Endodermal cell (in vitro differentiated cells): Measurements from ENCODE around the gene NOS1. TPM values are rescaled to one million over a fixed set of nuclear protein-coding genes. Genes with fewer than 3 reads are reported as not detected.

Source experiments
- DNase-seq: peaks from one replicate; pipeline ENCODE4 v3.0.0-alpha.2; 2017
- H3K27ac ChIP-seq: 2 replicates; pipeline ENCODE4 v1.5.1; 2013; ENCODE audit warnings: mild to moderate bottlenecking, low read depth, low read length, moderate library complexity
- H3K27me3 ChIP-seq: 2 replicates; pipeline ENCODE4 v1.6.1; 2013; ENCODE audit warnings: mild to moderate bottlenecking, low read length, moderate library complexity; ENCODE audit not compliant: insufficient read depth, control insufficient read depth, poor library complexity, severe bottlenecking
- H3K36me3 ChIP-seq: 2 replicates; pipeline ENCODE4 v1.7.0; 2013; ENCODE audit warnings: mild to moderate bottlenecking, low read length, moderate library complexity; ENCODE audit not compliant: control insufficient read depth, insufficient read depth
- H3K4me1 ChIP-seq: one replicate; pipeline ENCODE4 v1.7.0; 2013; ENCODE audit warnings: low read length; ENCODE audit not compliant: control insufficient read depth, insufficient read depth
- H3K4me3 ChIP-seq: 2 replicates; pipeline ENCODE4 v1.5.1; 2013; ENCODE audit warnings: mild to moderate bottlenecking, low read length, moderate library complexity
- H3K9ac ChIP-seq: 2 replicates; pipeline ENCODE4 v1.6.1; 2013; ENCODE audit warnings: mild to moderate bottlenecking, low read length, moderate library complexity; ENCODE audit not compliant: poor library complexity, severe bottlenecking; ENCODE audit errors: extremely low read depth
- H3K9me3 ChIP-seq: 2 replicates; pipeline ENCODE4 v1.6.1; 2013; ENCODE audit warnings: mild to moderate bottlenecking, low read length, moderate library complexity; ENCODE audit not compliant: control insufficient read depth
- H3K27ac Mint-ChIP-seq: 2 replicates; pipeline ENCODE4 v1.8.0; 2020; ENCODE audit warnings: mixed read lengths
- H3K27me3 Mint-ChIP-seq: 2 replicates; pipeline ENCODE4 v1.8.0; 2021; ENCODE audit warnings: mild to moderate bottlenecking, mixed read lengths; ENCODE audit not compliant: insufficient read depth
- H3K36me3 Mint-ChIP-seq: 2 replicates; pipeline ENCODE4 v1.8.0; 2020; ENCODE audit warnings: low read depth, mixed read lengths
- H3K4me1 Mint-ChIP-seq: 2 replicates; pipeline ENCODE4 v1.8.0; 2020; ENCODE audit warnings: mixed read lengths
- H3K4me3 Mint-ChIP-seq: 2 replicates; pipeline ENCODE4 v1.8.0; 2020; ENCODE audit warnings: mild to moderate bottlenecking, moderate library complexity, mixed read lengths
- H3K9me3 Mint-ChIP-seq: 2 replicates; pipeline ENCODE4 v1.8.0; 2020; ENCODE audit warnings: mild to moderate bottlenecking, mixed read lengths
- CTCF ChIP-seq: fragments of 200-600 bp; sonication (generic); conservative IDR thresholded peaks from 2 replicates; pipeline ENCODE4 v1.5.0; 2021; ENCODE audit warnings: antibody characterized with exemption, mild to moderate bottlenecking
- whole genome bisulfite sequencing, 2 experiments: methylation state at CpG; one replicate each; pipeline versions ENCODE4 v1.1.5 to v1.1.7; 2013; ENCODE audit warnings: missing lambda C conversion rate in 2 of 2, mixed read lengths in 1 of 2; ENCODE audit not compliant: insufficient coverage in 1 of 2, insufficient read length in 1 of 2; 5-methylcytosine and 5-hydroxymethylcytosine counted together
- total RNA-seq, 2 donors: library from RNA; stranded (reverse); fragmentation: NEBNext Ultra II Directional in 1 of 2; extraction: Animal tissue kit (Norgen Biotek cat#: 25700) in 1 of 2; gene quantifications; 2 replicates in 1 of 2; 3 replicates in 1 of 2; pipeline ENCODE4 v1.2.1, GENCODE V29; 2021

NOS1 gene
- total RNA-seq, 2 donors from 2014 or later = 0.33 to 0.88 TPM

GRCh38 chr12:117350140-117350539 is 11.3 kb downstream of the NOS1 start:
- H3K9ac ChIP-seq = no peak overlapping the region
- no peak for TF ChIP-seq CTCF
- H3K27me3 ChIP-seq = peaks cover 9% of the 10 kb centered on the region
- H3K9me3 Mint-ChIP-seq = no peaks in the 10 kb centered on the region
- H3K27me3 Mint-ChIP-seq = peaks cover 6% of the 10 kb centered on the region
- H3K4me3 Mint-ChIP-seq = no peak overlapping the region
- H3K4me1 Mint-ChIP-seq = no peaks in the 10 kb centered on the region
- no peaks in the 10 kb centered on the region for H3K36me3 ChIP-seq
- no peak overlapping the region for H3K27ac ChIP-seq
- no peaks in the 10 kb centered on the region for H3K4me1 ChIP-seq
- no peaks in the 10 kb centered on the region for H3K9me3 ChIP-seq
- WGBS, 2 experiments = 87 to 94% methylated on average over 4 of the region's 4 CpGs
- no peaks in the 10 kb centered on the region for H3K36me3 Mint-ChIP-seq
- H3K27ac Mint-ChIP-seq = no peak overlapping the region
- H3K4me3 ChIP-seq = no peak overlapping the region
- no peak for DNase-seq

GRCh38 chr12:117347588-117347987 is 13.8 kb downstream of the NOS1 start:
- no peaks in the 10 kb centered on the region for H3K36me3 Mint-ChIP-seq
- no peak overlapping the region for H3K27ac Mint-ChIP-seq
- H3K9me3 Mint-ChIP-seq = peaks cover 5% of the 10 kb centered on the region
- H3K27me3 ChIP-seq = no peaks in the 10 kb centered on the region
- no peak for DNase-seq
- no peaks in the 10 kb centered on the region for H3K9me3 ChIP-seq
- no peaks in the 10 kb centered on the region for H3K4me1 ChIP-seq
- no peak overlapping the region for H3K4me3 ChIP-seq
- no peaks in the 10 kb centered on the region for H3K36me3 ChIP-seq
- H3K9ac ChIP-seq = no peak overlapping the region
- 87 to 88% methylated on average over 4 of the region's 4 CpGs for WGBS, 2 experiments
- no peak overlapping the region for H3K27ac ChIP-seq
- H3K4me1 Mint-ChIP-seq = peaks cover 3% of the 10 kb centered on the region
- H3K27me3 Mint-ChIP-seq = peaks cover 3% of the 10 kb centered on the region
- no peak for TF ChIP-seq CTCF
- H3K4me3 Mint-ChIP-seq = no peak overlapping the region

- Histone ChIP-seq H3K36me3 (no peaks in the 10 kb centered on the region), H3K4me3 (no peak overlapping the region), H3K27ac (no peak overlapping the region), H3K9ac (no peak overlapping the region), H3K9me3 (no peaks in the 10 kb centered on the region), H3K4me1 (no peaks in the 10 kb centered on the region), H3K27me3 (no peaks in the 10 kb centered on the region)
- no peak overlapping the region for H3K27ac Mint-ChIP-seq
- H3K4me3 Mint-ChIP-seq = no peak overlapping the region
- H3K36me3 Mint-ChIP-seq = no peaks in the 10 kb centered on the region
- H3K4me1 Mint-ChIP-seq = peaks cover 3% of the 10 kb centered on the region
- H3K27me3 Mint-ChIP-seq = no peaks in the 10 kb centered on the region
- no peak for DNase-seq
- H3K9me3 Mint-ChIP-seq = peaks cover 6% of the 10 kb centered on the region
- WGBS, 2 experiments = 80 to 96% methylated on average over 2 to 5 of the region's 5 CpGs
- TF ChIP-seq CTCF = no peak
These were observed 16.7 kb downstream of the NOS1 start for GRCh38 chr12:117344716-117345115.
